ENCODE results near the gene MYL4.
"Not testable (repeated sequence)": the region's sequence is repeated elsewhere in the genome, so short reads cannot be mapped to it uniquely, and the experiment has no call there.

Gene MYL4

GRCh38 chr17:47243737-47244598 is 34.8 kb downstream of the MYL4 start:
- no peak for DNase-seq (ENCODE audit: low read depth)

GRCh38 chr17:47244697-47245096 is 35.5 kb downstream of the MYL4 start:
- DNase-seq (ENCODE audit: low read depth): no peak

GRCh38 chr17:47246120-47246519 is 37.0 kb downstream of the MYL4 start:
- no peak for DNase-seq (ENCODE audit: low read depth)

GRCh38 chr17:47250855-47251254 is 41.7 kb downstream of the MYL4 start:
- DNase-seq (ENCODE audit: low read depth): no peak

GRCh38 chr17:47251421-47251940 is 42.3 kb downstream of the MYL4 start:
- no peak for DNase-seq (ENCODE audit: low read depth)

GRCh38 chr17:47252209-47252608 is 43.1 kb downstream of the MYL4 start:
- no peak for DNase-seq (ENCODE audit: low read depth)

- DNase-seq (ENCODE audit: low read depth): no peak
Measured at GRCh38 chr17:47252766-47253512, 43.8 kb downstream of the MYL4 start.

- DNase-seq (ENCODE audit: low read depth): peak; percentile 26
Measured at GRCh38 chr17:47253541-47254402, 44.6 kb downstream of the MYL4 start, which contains the start of gene ITGB3. ITGB3 (plus strand) TSS chr17:47253827; CDS start chr17:47253862, 35 bp downstream.

- no peak for DNase-seq (ENCODE audit: low read depth)
Measured at GRCh38 chr17:47254403-47254943, 45.3 kb downstream of the MYL4 start.

GRCh38 chr17:47257651-47258339 is 48.6 kb downstream of the MYL4 start:
- DNase-seq (ENCODE audit: low read depth): no peak

- no peak for DNase-seq (ENCODE audit: low read depth)
Measured at GRCh38 chr17:47262586-47262985, 53.4 kb downstream of the MYL4 start.

- DNase-seq (ENCODE audit: low read depth): no peak
Measured at GRCh38 chr17:47264166-47264565, 55.0 kb downstream of the MYL4 start.

- no peak for DNase-seq (ENCODE audit: low read depth)
Measured at GRCh38 chr17:47265983-47266541, 56.9 kb downstream of the MYL4 start.

GRCh38 chr17:47266782-47267181 is 57.6 kb downstream of the MYL4 start:
- DNase-seq (ENCODE audit: low read depth): no peak

GRCh38 chr17:47267354-47267828 is 58.2 kb downstream of the MYL4 start:
- no peak for DNase-seq (ENCODE audit: low read depth)

- not testable (repeated sequence) for DNase-seq (ENCODE audit: low read depth)
Measured at GRCh38 chr17:47268964-47269363, 59.8 kb downstream of the MYL4 start.

GRCh38 chr17:47269561-47270280 is 60.6 kb downstream of the MYL4 start:
- DNase-seq (ENCODE audit: low read depth): not testable (repeated sequence)

GRCh38 chr17:47270946-47271705 is 62.0 kb downstream of the MYL4 start:
- no peak for DNase-seq (ENCODE audit: low read depth)

- no peak for DNase-seq (ENCODE audit: low read depth)
Measured at GRCh38 chr17:47272491-47272890, 63.3 kb downstream of the MYL4 start.

Measured in stimulated activated CD8-positive, alpha-beta memory T cell treated with anti-CD3 and anti-CD28 coated beads, Interleukin-15, amount 100 ng/mL, for 24 hours (primary cell).